ENCODE data around the gene LHFPL6.

GRCh38 chr13:39365879-39366278 lies 237.1 kb downstream of the LHFPL6 start:
- TF ChIP-seq, protein P1, sequence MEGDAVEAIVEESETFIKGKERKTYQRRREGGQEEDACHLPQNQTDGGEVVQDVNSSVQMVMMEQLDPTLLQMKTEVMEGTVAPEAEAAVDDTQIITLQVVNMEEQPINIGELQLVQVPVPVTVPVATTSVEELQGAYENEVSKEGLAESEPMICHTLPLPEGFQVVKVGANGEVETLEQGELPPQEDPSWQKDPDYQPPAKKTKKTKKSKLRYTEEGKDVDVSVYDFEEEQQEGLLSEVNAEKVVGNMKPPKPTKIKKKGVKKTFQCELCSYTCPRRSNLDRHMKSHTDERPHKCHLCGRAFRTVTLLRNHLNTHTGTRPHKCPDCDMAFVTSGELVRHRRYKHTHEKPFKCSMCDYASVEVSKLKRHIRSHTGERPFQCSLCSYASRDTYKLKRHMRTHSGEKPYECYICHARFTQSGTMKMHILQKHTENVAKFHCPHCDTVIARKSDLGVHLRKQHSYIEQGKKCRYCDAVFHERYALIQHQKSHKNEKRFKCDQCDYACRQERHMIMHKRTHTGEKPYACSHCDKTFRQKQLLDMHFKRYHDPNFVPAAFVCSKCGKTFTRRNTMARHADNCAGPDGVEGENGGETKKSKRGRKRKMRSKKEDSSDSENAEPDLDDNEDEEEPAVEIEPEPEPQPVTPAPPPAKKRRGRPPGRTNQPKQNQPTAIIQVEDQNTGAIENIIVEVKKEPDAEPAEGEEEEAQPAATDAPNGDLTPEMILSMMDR (IDR thresholded peaks at IDR 0.05 in 8 of 11, conservative IDR thresholded peaks at IDR 0.05 in 3 of 11), result no peak
- TF ChIP-seq POLR2A (IDR thresholded peaks at IDR 0.05), result no peak
